MCF 10A (cell line): Measurements from ENCODE around the gene KDM4B. TPM values are rescaled to one million over a fixed set of nuclear protein-coding genes. Genes with fewer than 3 reads are reported as not detected.
"Not testable (repeated sequence)": the region's sequence is repeated elsewhere in the genome, so short reads cannot be mapped to it uniquely, and the experiment has no call there.

Experiments
- BruUV-seq: library from RNA; stranded (reverse); fragments of 400-500 nt; replicated peaks from 2 replicates; lab custom pipeline; 2021; lab: Mats Ljungman, UMichigan
- CTCF ChIA-PET: fragments of 300-600 bp; sonication (Branson Sonifier 250); formaldehyde crosslinking; extraction: SDS; loops from one replicate; lab custom pipeline; 2021; ENCODE audit warnings: antibody characterized with exemption, inconsistent platforms; lab: Yijun Ruan, JAX
- POLR2A ChIA-PET: fragments of 300-600, 350-650 bp; sonication (Branson Sonifier 250); formaldehyde crosslinking; extraction: SDS; loops from one replicate; lab custom pipeline; 2020; ENCODE audit warnings: antibody characterized with exemption, inconsistent platforms; lab: Yijun Ruan, JAX
- DNase-seq: peaks from one replicate; pipeline ENCODE4 v3.0.0-alpha.2; 2018; ENCODE audit not compliant: unreplicated experiment
- H3K27ac Mint-ChIP-seq: one replicate; pipeline ENCODE4 v1.8.0; 2022; ENCODE audit warnings: mild to moderate bottlenecking, low read depth, mixed read lengths; ENCODE audit not compliant: unreplicated experiment
- H3K27me3 Mint-ChIP-seq: one replicate; pipeline ENCODE4 v1.8.0; 2022; ENCODE audit warnings: mixed read lengths; ENCODE audit not compliant: insufficient read depth, unreplicated experiment
- H3K36me3 Mint-ChIP-seq: one replicate; pipeline ENCODE4 v1.8.0; 2022; ENCODE audit warnings: mild to moderate bottlenecking, moderate library complexity, mixed read lengths; ENCODE audit not compliant: insufficient read depth, unreplicated experiment
- H3K4me1 Mint-ChIP-seq: one replicate; pipeline ENCODE4 v1.8.0; 2022; ENCODE audit warnings: mixed read lengths; ENCODE audit not compliant: insufficient read depth, unreplicated experiment
- H3K4me3 Mint-ChIP-seq: one replicate; pipeline ENCODE4 v1.8.0; 2022; ENCODE audit warnings: mild to moderate bottlenecking, moderate library complexity, mixed read lengths; ENCODE audit not compliant: unreplicated experiment
- H3K9me3 Mint-ChIP-seq: one replicate; pipeline ENCODE4 v1.8.0; 2022; ENCODE audit warnings: mixed read lengths; ENCODE audit not compliant: unreplicated experiment
- CTCF ChIP-seq: fragments of 200-600 bp; IDR thresholded peaks from one replicate; pipeline ENCODE4 v1.8.0; 2022; ENCODE audit warnings: antibody characterized with exemption, mild to moderate bottlenecking; ENCODE audit not compliant: unreplicated experiment
- intact Hi-C: fragments of 100-400 bp; cut with micrococcal nuclease; formaldehyde crosslinking; loops from 2 replicates; pipeline ENCODE4 v1.14.1; 2022
- total RNA-seq: library from RNA; stranded (reverse); gene quantifications from 2 replicates; pipeline ENCODE4 v1.2.3, GENCODE V29; 2022

The KDM4B gene
- total RNA-seq, 1 experiment from 2014 or later: 34.4 TPM

DNA sequence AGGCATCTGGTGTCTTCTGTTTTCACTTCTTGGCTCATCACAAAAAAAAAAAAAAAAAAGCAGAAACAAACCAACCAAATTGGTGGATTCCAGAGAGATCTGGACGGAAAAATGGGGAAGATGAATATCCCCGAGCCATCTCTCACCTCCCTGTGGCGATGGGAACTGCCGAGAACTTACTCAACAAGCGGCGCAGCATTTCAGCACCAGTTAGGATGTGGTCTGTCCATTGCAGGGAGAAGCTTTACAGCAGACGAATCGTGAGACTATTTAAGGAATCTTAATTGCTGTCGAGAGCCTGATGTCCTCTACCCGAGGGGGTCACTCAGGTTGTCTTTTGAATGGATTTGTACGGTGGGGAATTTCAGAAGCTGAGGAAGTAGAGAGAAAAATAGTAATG, 17.3 kb upstream of the KDM4B start:
- intact Hi-C loops: no loop called here
- ChIA-PET POLR2A (no interaction called here), CTCF (interaction anchor here (0.6 to 1.1 kb wide), 2 partner anchors 142 to 980 kb away, joined by 3 to 4 read pairs; no protein-coding TSS in a partner anchor)
- H3K27me3 Mint-ChIP-seq: no peaks in the 10 kb centered on the region
- no peaks in the 10 kb centered on the region for H3K4me1 Mint-ChIP-seq
- H3K36me3 Mint-ChIP-seq: peaks cover 68% of the 10 kb centered on the region
- BruUV-seq: no TSS peak
- H3K4me3 Mint-ChIP-seq: no peak overlapping the region
- TF ChIP-seq CTCF: no peak
- no peak for DNase-seq
- no peaks in the 10 kb centered on the region for H3K9me3 Mint-ChIP-seq
- H3K27ac Mint-ChIP-seq: no peak overlapping the region

GRCh38 chr19:4952945-4953344, 16.0 kb upstream of the KDM4B start:
- Mint-ChIP-seq H3K27me3 (no peaks in the 10 kb centered on the region), H3K27ac (no peak overlapping the region), H3K9me3 (no peaks in the 10 kb centered on the region), H3K4me3 (no peak overlapping the region), H3K36me3 (peaks cover 61% of the 10 kb centered on the region), H3K4me1 (no peaks in the 10 kb centered on the region)
- ChIA-PET CTCF (interaction anchor here (0.6 to 1.0 kb wide), 4 partner anchors 41 to 140 kb away, joined by 3 read pairs; no protein-coding TSS in a partner anchor), POLR2A (interaction anchor here (0.7 kb wide), 1 partner anchor 17 kb away, joined by 3 read pairs; no protein-coding TSS in a partner anchor)
- intact Hi-C loops: no loop called here
- BruUV-seq: no TSS peak
- TF ChIP-seq CTCF: no peak
- DNase-seq: no peak

DNA sequence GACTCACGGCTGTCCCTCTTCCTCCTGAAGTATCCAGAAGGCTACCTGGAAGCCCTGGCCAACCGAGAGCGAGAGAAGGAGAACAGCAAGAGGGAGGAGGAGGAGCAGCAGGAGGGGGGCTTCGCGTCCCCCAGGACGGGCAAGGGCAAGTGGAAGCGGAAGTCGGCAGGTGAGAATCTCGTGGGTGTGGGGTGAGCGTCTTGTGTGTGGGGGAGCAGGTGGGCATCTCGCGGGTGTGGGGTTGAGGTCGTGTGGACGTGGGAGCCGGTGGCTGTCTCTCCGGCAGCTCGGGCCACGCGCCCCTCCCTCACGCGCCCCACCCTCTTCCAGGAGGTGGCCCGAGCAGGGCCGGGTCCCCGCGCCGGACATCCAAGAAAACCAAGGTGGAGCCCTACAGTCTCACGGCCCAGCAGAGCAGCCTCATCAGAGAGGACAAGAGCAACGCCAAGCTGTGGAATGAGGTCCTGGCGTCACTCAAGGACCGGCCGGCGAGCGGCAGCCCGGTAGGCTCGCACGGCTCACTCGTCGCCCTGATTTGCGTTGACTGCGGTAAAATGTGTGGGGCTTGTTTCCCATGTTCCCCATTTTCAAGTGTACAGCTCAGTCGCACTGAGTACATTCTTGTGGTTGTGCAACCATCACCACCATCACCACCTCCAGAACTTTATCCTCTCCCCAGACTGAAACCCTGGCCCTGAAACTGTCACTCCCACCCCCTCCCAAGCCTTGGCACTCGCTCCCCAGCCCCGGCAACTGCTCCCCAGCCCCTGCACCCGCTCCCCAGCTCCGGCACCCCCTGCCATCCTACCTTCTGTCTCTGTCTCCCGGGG, 14.4 kb upstream of the KDM4B start:
- H3K27me3 Mint-ChIP-seq, CTCF ChIA-PET, DNase-seq, BruUV-seq, H3K4me3 Mint-ChIP-seq, H3K4me1 Mint-ChIP-seq, H3K9me3 Mint-ChIP-seq, POLR2A ChIA-PET, intact Hi-C loops: not testable (repeated sequence)
- Mint-ChIP-seq H3K27ac (peak overlapping the region; percentile 66), H3K36me3 (peaks cover 57% of the 10 kb centered on the region)

DNA sequence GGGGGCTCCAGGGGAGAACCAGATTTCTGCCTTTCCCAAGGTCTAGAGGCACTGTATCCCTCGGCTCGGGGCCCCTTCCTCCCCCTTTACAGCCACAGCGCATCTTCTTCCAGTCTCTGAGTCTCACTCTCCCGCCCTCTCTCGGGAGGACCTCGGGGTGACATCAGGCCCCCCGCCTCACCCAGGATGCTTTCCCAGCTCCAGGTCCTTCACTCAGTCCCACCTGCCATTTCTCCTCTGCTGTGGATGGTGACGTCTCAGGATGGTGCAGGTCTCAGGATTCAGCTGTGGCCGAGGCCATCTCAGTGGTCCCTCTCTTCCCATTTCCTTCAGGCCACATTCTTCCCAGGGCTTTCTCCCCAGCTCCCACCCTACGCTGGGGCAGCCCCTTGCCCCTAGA, 13.6 kb upstream of the KDM4B start:
- no TSS peak for BruUV-seq
- Mint-ChIP-seq H3K4me1 (no peaks in the 10 kb centered on the region), H3K27ac (no peak overlapping the region), H3K36me3 (peaks cover 64% of the 10 kb centered on the region), H3K9me3 (no peaks in the 10 kb centered on the region), H3K4me3 (no peak overlapping the region), H3K27me3 (no peaks in the 10 kb centered on the region)
- TF ChIP-seq CTCF: no peak
- ChIA-PET POLR2A (no interaction called here), CTCF (no interaction called here)
- intact Hi-C loops: no loop called here
- no peak for DNase-seq
